K562 (cell line): Measurements from ENCODE around the gene ARPC1A.

ENCODE experiments used
- POLR2A ChIP-seq: fragments of 450-650 bp; conservative IDR thresholded peaks from 2 replicates; pipeline ENCODE4 v1.6.1; 2016
- TF ChIP-seq, protein P1 (sequence below): sonication (generic); formaldehyde crosslinking; IDR thresholded peaks from 2 replicates; pipeline ENCODE4 v1.8.1; 2022; ENCODE audit warnings: missing genetic modification reagents

GRCh38 chr7:99394188-99394502, 68.4 kb downstream of the ARPC1A start:
- TF ChIP-seq, protein P1, sequence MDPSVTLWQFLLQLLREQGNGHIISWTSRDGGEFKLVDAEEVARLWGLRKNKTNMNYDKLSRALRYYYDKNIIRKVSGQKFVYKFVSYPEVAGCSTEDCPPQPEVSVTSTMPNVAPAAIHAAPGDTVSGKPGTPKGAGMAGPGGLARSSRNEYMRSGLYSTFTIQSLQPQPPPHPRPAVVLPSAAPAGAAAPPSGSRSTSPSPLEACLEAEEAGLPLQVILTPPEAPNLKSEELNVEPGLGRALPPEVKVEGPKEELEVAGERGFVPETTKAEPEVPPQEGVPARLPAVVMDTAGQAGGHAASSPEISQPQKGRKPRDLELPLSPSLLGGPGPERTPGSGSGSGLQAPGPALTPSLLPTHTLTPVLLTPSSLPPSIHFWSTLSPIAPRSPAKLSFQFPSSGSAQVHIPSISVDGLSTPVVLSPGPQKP (CRISPR knock-in tag) = no peak
- TF ChIP-seq POLR2A = 0 out of 2 replicates have a peak, but pooled peaks have one; percentile 3
